HG02610 (cell line): ENCODE data around the gene DGLUCY.
"Not testable (repeated sequence)": the region's sequence is repeated elsewhere in the genome, so short reads cannot be mapped to it uniquely, and the experiment has no call there.

ENCODE experiments used
- ATAC-seq: cut with Tn5 transposase; IDR thresholded peaks from one replicate; pipeline ENCODE4 v1.9.1; 2021; ENCODE audit warnings: mild to moderate bottlenecking, moderate library complexity; ENCODE audit not compliant: unreplicated experiment

DGLUCY gene

DNA sequence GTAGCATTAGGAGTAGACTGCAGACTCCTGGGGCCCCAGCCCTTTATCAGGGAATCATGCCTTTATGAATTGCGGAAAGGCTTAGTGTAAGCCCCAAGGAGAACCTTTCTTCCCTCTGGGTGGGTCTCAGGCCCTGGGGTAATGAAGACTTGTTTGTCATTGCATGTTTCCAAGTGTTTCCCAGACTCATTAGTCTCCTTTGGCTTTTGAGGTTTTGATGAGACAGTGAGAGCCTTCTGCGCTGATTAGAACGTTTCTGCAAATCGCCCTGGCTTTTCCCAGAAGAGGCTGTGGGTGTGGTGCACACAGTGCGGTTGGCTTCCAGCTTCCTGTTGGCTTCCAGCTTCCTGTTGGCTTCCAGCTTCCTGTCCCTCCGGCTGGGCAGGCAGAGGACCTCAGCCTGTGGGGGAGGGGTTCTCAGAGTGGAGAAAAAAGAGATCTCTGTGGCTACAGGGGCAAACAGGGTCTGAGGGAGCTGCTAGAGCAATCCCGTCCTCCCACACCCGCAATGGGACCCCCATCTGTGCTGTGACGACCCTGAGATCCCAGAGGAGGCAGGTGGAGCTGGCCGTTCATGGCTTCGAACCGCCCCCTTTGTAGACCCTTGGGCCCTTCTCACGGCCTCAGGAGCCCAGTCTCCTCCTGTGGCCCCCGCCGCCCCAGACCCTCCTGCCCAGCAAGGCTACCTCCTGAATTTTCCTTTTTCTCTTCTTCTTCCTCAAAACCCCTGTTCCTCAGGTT is 88.5 kb downstream of the DGLUCY start:
- no peak for ATAC-seq

GRCh38 chr14:91204657-91205056 is 90.8 kb downstream of the DGLUCY start:
- no peak for ATAC-seq

GRCh38 chr14:91205459-91205858 is 91.6 kb downstream of the DGLUCY start:
- no peak for ATAC-seq

DNA sequence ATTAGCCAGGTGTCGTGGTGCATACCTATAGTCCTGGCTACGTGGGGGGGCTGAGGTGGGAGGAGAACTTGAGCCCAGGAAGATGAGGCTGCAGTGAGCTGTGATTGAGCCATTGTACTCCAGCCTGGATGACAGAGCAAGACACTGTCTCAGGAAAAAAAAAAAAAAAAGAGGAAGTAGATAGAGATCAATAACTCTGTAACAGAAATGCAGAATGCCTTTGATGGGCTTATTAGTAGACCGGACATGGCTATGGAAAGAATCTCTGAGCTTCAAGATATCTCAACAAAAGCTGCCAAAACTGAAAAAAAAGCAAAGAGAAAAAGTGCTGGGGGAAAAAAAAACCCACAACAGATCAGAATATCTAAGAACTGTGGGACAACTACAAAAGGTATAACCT is 93.1 kb downstream of the DGLUCY start:
- no peak for ATAC-seq

GRCh38 chr14:91211017-91211416 is 97.1 kb downstream of the DGLUCY start:
- ATAC-seq, result no peak

DNA sequence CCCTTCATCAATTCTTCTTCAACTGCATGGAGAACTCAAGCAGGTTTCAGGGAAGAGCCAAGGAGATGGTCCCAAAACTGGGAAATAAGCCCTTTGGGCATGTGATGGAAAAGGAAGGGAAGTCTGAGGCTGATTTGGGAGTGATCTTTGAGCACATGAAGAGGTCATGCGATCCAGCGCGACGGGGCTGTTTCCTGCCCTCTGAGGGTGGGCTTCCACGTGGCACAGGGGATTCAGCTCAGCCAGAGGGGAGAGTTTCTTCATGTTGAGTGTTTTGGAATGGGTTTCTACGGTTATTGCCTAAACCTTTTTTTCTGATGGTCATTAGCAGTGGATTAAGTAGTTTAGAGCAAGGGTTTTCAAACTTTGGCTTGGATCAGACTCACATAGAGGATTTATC is 100.4 kb downstream of the DGLUCY start:
- ATAC-seq, result no peak

DNA sequence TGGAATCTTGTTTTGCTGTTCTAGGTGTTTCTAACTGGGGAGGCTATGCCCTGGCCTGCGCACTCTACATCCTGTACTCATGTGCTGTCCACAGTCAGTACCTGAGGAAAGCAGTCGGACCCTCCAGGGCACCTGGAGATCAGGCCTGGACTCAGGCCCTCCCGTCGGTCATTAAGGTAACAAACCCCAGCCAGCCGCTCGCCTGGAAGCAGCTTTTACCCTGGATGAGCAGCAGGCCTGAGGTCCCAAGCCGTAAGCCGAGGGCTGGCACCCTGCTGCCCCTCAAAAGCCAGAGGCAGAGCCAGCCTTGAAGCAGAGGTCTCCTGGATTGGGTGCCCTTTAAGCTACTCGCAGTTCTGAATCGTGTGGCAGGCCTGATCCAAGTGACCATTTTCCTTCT is 101.5 kb downstream of the DGLUCY start:
- ATAC-seq, result no peak

- no peak for ATAC-seq
These were observed 102.9 kb downstream of the DGLUCY start for GRCh38 chr14:91216731-91217226.

DNA sequence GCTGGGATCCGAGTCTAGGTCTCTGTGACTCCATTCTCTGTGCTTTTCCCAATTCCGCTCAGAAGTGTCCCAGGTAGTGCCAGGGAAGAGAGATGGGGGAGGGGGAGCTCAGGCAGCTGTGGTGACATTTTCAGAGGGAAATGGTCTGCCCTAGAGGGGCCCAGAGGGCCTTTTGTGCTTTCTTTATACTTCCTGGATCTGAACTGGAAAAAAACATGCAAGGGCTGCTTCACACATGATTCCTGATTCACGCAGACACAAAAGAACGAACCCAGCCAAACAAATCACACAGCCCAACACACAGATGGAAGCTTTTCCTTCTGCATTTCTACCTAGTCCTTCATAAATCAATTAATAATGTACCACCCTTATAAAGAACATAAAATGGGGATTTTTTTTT is 104.1 kb downstream of the DGLUCY start:
- no peak for ATAC-seq

DNA sequence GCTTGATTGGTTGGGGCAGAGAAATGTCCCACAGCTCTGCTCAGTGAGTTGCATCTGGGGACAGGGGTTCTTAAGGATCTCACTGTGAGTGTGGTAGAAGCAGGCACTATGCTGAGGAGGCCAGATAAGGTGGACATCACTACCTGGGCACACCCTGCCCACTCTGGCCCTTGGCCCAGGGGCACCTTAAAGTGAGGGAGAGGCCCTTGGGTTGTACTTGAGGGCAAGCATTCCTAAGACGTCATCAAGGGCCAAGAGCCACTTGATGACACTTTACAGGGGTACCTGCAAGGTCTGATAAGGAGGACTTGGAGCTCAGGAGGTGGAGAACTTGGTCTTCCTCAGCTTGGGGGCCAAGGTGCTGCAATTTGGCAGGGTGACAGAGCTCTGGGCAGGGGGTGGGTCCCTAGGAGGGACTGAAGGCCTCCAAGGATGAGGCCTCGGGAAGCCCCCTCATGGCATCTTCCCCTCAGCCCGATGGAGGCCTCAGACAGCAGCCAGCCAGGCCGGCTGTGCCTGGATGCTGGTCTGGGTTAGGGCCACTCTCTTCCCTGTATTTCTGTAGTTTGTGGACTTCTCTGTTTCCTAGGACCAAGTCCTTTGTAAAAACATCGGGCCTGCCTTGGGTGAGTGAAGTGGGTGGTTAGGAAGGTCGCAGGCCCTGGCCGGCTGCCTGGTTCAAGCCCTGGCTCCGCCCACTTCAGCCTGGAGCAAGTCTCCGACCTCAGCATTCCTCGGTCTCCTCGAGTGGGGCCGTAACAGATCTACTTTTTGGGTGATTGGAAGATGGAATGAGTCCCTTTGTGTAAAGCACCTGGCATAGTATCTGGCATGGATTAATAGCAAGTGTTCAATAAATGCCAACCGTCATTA is 105.9 kb downstream of the DGLUCY start:
- ATAC-seq, result no peak

GRCh38 chr14:91220581-91221000 is 106.7 kb downstream of the DGLUCY start:
- ATAC-seq, result no peak

DNA sequence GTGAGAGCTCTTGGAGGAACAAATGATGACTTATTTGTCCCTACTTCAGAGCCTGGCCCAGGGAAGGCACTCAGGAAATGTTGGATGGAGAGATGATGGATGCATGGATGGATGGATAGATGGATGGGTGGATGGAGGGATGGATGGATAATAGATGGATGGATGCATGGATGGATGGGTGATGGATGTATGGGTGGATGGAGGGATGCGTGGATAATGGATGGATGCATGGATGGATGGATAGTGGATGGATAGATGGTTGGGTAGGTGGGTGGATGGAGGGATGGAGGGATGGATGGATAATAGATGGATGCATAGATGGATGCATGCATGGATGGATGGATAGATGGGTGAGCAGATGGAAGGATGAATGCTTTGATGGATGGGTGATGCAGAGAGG is 107.4 kb downstream of the DGLUCY start:
- no peak for ATAC-seq

GRCh38 chr14:91223028-91223783 is 109.3 kb downstream of the DGLUCY start:
- no peak for ATAC-seq

DNA sequence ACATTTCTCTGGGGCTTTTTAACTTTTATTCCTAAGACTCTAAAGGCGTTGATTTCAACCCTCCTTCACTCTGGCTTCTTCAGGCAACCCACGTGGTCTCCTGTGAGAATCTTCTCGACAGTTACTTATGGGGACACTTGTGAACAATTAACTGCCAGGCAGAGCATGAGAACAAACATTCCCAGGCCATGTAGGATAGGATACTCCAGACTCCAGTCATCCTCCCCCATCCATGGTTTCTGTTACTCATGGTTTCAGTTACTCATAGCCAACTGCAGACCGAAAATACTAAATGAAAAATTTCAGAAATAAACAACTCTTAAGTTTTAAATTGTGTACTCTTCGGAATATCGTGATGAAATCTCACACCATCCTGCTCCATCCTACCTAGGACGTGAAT is 111.2 kb downstream of the DGLUCY start:
- ATAC-seq, result no peak

DNA sequence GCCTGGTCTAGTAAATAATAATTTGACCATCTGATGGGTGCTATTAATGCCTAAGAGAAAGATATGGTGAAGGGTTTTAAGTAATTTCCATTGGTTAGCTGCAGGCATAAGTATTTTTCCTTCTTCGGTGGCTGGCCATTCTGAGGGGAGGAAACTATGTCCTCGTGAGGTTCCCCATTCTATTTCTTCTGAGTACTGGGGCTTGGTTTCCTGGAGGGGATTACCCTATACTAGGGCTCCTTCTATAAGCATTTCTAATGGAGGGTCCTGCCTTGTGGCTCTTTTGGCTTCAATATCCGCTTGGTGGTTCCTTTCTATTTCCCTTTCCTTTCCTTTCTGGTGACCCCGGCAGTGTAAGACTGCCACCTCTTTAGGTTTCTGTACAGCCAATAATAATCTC is 112.5 kb downstream of the DGLUCY start:
- not testable (repeated sequence) for ATAC-seq

- no peak for ATAC-seq
These were observed 113.3 kb downstream of the DGLUCY start for GRCh38 chr14:91227183-91227628.

DNA sequence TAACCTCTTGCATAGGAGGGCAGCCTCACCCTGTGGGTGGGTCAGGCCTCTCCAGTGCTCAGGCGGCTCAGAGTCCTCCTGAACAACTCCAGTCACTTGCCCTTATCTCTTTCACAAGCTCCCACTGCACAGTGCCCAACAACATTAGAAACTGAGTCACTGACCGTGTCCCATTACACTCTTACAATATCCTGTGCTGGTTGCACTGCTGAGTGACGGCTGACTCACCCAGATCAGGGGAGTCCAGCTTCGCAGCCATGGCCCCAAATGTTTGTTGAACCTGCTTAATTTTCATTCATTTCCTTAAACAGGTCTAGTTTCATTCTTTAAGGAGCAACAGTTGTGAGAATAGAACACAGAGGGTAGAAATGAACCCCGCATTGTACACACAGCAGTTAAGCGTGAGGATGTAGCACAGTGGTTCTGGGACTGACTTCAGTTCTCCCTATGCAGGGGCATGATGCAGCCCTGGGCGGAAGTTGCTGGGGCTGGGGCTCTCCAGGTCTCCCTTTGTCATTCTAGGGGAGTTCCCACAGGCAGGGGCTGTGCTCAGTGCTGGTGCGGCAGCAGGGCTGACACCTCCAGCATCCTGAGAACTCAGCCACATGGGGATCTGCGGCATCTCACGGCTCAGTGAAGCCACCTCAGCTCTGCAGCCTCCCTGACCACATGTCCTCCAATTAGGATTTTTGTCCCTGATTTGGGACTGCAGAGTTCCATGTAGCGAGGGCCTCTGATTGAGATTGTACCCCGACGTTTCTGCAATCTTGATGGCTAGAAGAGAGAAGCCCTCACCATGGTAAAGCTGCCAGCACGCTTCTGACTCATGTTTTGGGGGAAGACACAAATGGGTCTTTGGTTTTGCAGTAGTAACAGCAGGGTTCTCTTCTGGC is 114.5 kb downstream of the DGLUCY start:
- ATAC-seq, result peak; percentile 92

DNA sequence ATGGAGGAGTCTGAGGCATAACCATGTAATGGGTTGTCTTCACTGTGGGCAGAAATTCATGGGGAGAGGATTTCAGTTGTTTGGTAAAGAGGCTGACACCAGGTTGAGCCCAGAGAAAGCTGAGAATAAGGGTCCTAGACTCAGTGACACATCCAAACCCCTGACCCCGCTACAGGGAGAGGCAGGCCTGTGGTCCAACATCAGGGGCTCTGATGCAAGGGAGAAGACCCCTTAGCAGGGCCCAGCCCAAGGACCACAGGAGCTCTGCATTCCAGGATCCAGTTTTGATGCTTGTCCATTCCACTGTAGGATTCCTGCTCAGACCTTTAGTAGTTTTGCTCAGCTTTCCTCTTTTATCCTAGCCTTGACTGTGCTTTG is 115.1 kb downstream of the DGLUCY start:
- ATAC-seq, result no peak

DNA sequence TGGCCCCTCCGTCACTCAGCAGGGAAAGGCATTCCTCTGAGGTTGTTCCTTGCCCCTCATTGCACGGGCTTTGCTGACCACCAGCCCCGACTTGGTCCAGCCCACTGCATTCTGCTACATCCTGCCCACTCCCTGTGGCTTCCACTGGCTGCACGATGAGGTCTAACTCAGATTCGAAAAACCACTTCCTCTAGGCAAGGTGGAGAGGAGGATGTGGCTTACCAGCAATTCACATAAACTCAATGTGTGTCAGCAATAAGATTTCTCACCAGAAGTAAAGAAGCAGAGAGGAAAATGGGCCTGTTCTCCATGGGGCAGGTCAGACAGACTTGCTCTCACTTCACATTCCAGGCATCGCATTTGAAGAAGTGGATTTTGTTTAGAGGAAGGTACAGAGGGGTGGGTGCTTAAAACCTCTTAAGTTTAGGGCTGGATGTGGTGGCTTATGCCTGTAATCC is 115.9 kb downstream of the DGLUCY start:
- peak; percentile 54 for ATAC-seq

DNA sequence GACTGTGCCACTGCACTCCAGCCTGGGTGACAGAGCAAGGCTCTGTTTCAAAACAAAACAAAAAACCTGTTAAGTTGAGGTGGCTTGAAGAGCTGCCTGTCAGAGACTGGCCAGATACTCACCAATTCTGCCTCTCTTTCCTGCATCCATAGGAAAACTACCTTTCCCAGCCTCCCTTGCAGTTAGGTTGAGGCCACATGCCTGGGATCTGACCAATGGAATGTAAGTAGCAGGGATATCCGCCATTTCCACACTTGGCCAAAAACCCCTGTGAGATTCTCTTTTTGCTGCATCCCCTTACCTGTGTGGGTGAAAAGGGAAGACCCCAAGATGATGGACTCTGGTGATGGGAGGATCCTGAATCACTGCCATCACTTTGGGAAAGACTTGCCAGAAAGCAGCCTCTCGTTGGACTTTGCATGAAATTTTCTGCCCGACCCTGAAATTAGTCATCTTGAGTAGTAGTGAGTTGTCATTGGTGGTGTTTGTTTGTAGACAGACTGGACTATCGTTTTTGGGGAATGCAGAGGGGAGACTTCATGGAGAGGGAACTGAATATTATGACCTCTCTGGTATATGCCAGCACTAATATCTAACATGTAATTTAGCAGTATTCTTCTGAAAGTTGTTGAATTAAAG is 116.6 kb downstream of the DGLUCY start:
- no peak for ATAC-seq
